ENCODE data around the gene SLC10A3.

GRCh38 chrX:154490021-154490413, 412 bp downstream of the SLC10A3 start:
- TF ChIP-seq CTCF (IDR thresholded peaks at IDR 0.05) (no peak), POLR2A (IDR thresholded peaks at IDR 0.05) (no peak)

Data from testis (tissue), 2 donors.